ENCODE measurements around the gene SPPL3.
A peak's percentile ranks its signal among the peaks of the same experiment; 100 is the strongest.
"Not testable (repeated sequence)": the region's sequence is repeated elsewhere in the genome, so short reads cannot be mapped to it uniquely, and the experiment has no call there.

SPPL3 gene

GRCh38 chr12:120817559-120818330, 86.4 kb downstream of the SPPL3 start:
- DNase-seq (ENCODE audit: low read depth): no peak

GRCh38 chr12:120816363-120816762, 87.8 kb downstream of the SPPL3 start:
- DNase-seq (ENCODE audit: low read depth): no peak

- DNase-seq (ENCODE audit: low read depth): no peak
Observed at GRCh38 chr12:120814903-120815429, 89.2 kb downstream of the SPPL3 start.

- DNase-seq (ENCODE audit: low read depth): no peak
Observed at GRCh38 chr12:120814203-120814902, 89.8 kb downstream of the SPPL3 start.

GRCh38 chr12:120813588-120814153, 90.5 kb downstream of the SPPL3 start:
- DNase-seq (ENCODE audit: low read depth): no peak

- no peak for DNase-seq (ENCODE audit: low read depth)
Observed at GRCh38 chr12:120810021-120810420, 94.1 kb downstream of the SPPL3 start.

GRCh38 chr12:120804428-120804827, 99.7 kb downstream of the SPPL3 start:
- DNase-seq (ENCODE audit: low read depth): no peak

GRCh38 chr12:120801146-120801545, 103.0 kb downstream of the SPPL3 start:
- DNase-seq (ENCODE audit: low read depth): no peak

GRCh38 chr12:120800665-120801064, 103.5 kb downstream of the SPPL3 start:
- no peak for DNase-seq (ENCODE audit: low read depth)

GRCh38 chr12:120799243-120800045, 104.7 kb downstream of the SPPL3 start:
- DNase-seq (ENCODE audit: low read depth): no peak

GRCh38 chr12:120798696-120799095, 105.5 kb downstream of the SPPL3 start:
- DNase-seq (ENCODE audit: low read depth): no peak

- DNase-seq (ENCODE audit: low read depth): no peak
Observed at GRCh38 chr12:120797677-120798642, 106.2 kb downstream of the SPPL3 start.

- no peak for DNase-seq (ENCODE audit: low read depth)
Observed at GRCh38 chr12:120795441-120796178, 108.5 kb downstream of the SPPL3 start.

- no peak for DNase-seq (ENCODE audit: low read depth)
Observed at GRCh38 chr12:120793357-120793756, 110.8 kb downstream of the SPPL3 start.

- DNase-seq (ENCODE audit: low read depth): not testable (repeated sequence)
Observed at GRCh38 chr12:120792456-120792855, 111.7 kb downstream of the SPPL3 start.

- DNase-seq (ENCODE audit: low read depth): no peak
Observed at GRCh38 chr12:120791669-120792176, 112.4 kb downstream of the SPPL3 start.

GRCh38 chr12:120790114-120790513, 114.0 kb downstream of the SPPL3 start:
- no peak for DNase-seq (ENCODE audit: low read depth)

GRCh38 chr12:120787889-120788288, 116.3 kb downstream of the SPPL3 start:
- DNase-seq (ENCODE audit: low read depth): no peak

- DNase-seq (ENCODE audit: low read depth): no peak
Observed at GRCh38 chr12:120784804-120785203, 119.4 kb downstream of the SPPL3 start.

- peak; percentile 80 for DNase-seq (ENCODE audit: low read depth)
Observed at GRCh38 chr12:120783197-120783596, 121.0 kb downstream of the SPPL3 start.
